ENCODE results near the gene DGKH. TPM values are rescaled to one million over a fixed set of nuclear protein-coding genes. Genes with fewer than 3 reads are reported as not detected.

Gene DGKH
- total RNA-seq, 1 experiment from 2014 or later: 22.8 TPM

DNA sequence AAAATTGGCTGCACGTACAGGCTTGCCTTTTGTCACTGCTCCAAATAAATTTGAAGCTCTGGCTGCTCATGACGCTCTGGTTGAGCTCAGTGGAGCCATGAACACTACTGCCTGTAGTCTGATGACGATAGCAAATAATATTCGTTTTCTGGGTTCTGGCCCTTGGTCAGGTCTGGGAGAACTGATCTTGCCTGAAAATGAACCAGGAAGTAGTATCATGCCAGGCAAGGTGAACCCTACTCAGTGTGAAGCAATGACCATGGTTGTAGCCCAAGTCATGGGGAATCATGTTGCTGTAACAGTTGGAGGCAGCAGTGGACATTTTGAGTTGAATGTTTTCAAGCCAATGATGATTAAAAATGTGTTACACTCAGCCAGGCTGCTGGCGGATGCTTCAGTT, 207.4 kb downstream of the DGKH start:
- Histone ChIP-seq H3K4me3 (ENCODE audit: low read depth in 2 of 2, low read length in 2 of 2) (no peak overlapping the region), H3K27ac (ENCODE audit: low read length) (no peak overlapping the region), H3K27me3 (ENCODE audit: control insufficient read depth, insufficient read depth, low read length) (no peaks in the 10 kb centered on the region), H3K9me3 (ENCODE audit: control insufficient read depth, insufficient read depth, low read depth, low read length) (no peaks in the 10 kb centered on the region), H3K4me1 (ENCODE audit: control insufficient read depth, insufficient read depth, low read length) (no peaks in the 10 kb centered on the region), H3K36me3 (ENCODE audit: control insufficient read depth, insufficient read depth, low read length) (no peaks in the 10 kb centered on the region)
- TF ChIP-seq TCF7L2 (IDR thresholded peaks at IDR 0.05; ENCODE audit: low read depth, low read length) (no peak), SIN3A (IDR thresholded peaks at IDR 0.05; ENCODE audit: borderline replicate concordance, insufficient read depth, low read depth, low read length) (no peak), POLR2AphosphoS5 (IDR thresholded peaks at IDR 0.05; ENCODE audit: low read depth, low read length) (no peak), REST (IDR thresholded peaks at IDR 0.05; ENCODE audit: insufficient read depth in 1 of 2, low read depth in 2 of 2, low read length in 1 of 2) (no peak), CTCF (IDR thresholded peaks at IDR 0.05) (no peak)
- ChIA-PET CTCF (no interaction called here), POLR2A (no interaction called here)
- no peak for ATAC-seq
- in situ Hi-C loops (cut with HindIII; ENCODE audit: low pct_unique_long_range_greater_than_20kb, low sequenced_read_pairs): no loop called here
- BruUV-seq (replicated peaks): no TSS peak
- no peak for DNase-seq (ENCODE audit: low read depth, low spot score)
- intact Hi-C loops (cut with micrococcal nuclease; ENCODE audit: unreplicated experiment): no loop called here

GRCh38 chr13:42258747-42259146, 210.3 kb downstream of the DGKH start:
- Histone ChIP-seq H3K9me3 (ENCODE audit: control insufficient read depth, insufficient read depth, low read depth, low read length) (no peaks in the 10 kb centered on the region), H3K27me3 (ENCODE audit: control insufficient read depth, insufficient read depth, low read length) (no peaks in the 10 kb centered on the region), H3K4me1 (ENCODE audit: control insufficient read depth, insufficient read depth, low read length) (no peaks in the 10 kb centered on the region), H3K27ac (ENCODE audit: low read length) (no peak overlapping the region), H3K36me3 (ENCODE audit: control insufficient read depth, insufficient read depth, low read length) (no peaks in the 10 kb centered on the region), H3K4me3 (ENCODE audit: low read depth in 2 of 2, low read length in 2 of 2) (no peak overlapping the region)
- TF ChIP-seq SIN3A (IDR thresholded peaks at IDR 0.05; ENCODE audit: borderline replicate concordance, insufficient read depth, low read depth, low read length) (no peak), POLR2AphosphoS5 (IDR thresholded peaks at IDR 0.05; ENCODE audit: low read depth, low read length) (no peak), REST (IDR thresholded peaks at IDR 0.05; ENCODE audit: insufficient read depth in 1 of 2, low read depth in 2 of 2, low read length in 1 of 2) (no peak), CTCF (IDR thresholded peaks at IDR 0.05) (no peak), TCF7L2 (IDR thresholded peaks at IDR 0.05; ENCODE audit: low read depth, low read length) (no peak)
- ChIA-PET POLR2A (no interaction called here), CTCF (no interaction called here)
- no peak for ATAC-seq
- no TSS peak for BruUV-seq (replicated peaks)
- in situ Hi-C loops (cut with HindIII; ENCODE audit: low pct_unique_long_range_greater_than_20kb, low sequenced_read_pairs): no loop called here
- no peak for DNase-seq (ENCODE audit: low read depth, low spot score)
- intact Hi-C loops (cut with micrococcal nuclease; ENCODE audit: unreplicated experiment): no loop called here
